ENCODE measurements around the gene HHIPL2.

DNA sequence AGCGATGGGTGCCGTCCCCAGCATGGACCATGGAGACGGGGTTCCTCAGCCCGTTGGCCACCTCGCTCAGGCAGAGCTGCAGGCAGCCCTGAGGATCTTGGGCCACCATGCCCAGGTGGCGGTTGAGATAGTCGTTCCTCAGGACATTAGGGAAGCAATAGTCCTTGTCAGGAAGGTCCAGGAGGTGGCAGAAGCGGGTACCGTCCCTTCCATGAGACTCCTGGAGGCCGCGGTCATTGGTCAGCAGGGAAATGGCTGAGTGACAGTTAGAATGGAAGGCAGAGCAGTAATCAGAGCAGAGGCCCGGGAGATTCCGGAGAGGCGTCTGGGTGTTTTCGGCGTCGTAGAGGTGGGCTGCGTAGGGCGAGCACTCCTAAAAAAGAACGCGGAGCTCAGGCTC, 4.1 kb downstream of the HHIPL2 start:
- TF ChIP-seq, protein P1, sequence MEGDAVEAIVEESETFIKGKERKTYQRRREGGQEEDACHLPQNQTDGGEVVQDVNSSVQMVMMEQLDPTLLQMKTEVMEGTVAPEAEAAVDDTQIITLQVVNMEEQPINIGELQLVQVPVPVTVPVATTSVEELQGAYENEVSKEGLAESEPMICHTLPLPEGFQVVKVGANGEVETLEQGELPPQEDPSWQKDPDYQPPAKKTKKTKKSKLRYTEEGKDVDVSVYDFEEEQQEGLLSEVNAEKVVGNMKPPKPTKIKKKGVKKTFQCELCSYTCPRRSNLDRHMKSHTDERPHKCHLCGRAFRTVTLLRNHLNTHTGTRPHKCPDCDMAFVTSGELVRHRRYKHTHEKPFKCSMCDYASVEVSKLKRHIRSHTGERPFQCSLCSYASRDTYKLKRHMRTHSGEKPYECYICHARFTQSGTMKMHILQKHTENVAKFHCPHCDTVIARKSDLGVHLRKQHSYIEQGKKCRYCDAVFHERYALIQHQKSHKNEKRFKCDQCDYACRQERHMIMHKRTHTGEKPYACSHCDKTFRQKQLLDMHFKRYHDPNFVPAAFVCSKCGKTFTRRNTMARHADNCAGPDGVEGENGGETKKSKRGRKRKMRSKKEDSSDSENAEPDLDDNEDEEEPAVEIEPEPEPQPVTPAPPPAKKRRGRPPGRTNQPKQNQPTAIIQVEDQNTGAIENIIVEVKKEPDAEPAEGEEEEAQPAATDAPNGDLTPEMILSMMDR (IDR thresholded peaks at IDR 0.05; ENCODE audit: low read length): no peak
- TF ChIP-seq EZH2 (IDR thresholded peaks at IDR 0.05; ENCODE audit: borderline replicate concordance, low read length): no peak

All from OCI-LY1 (cell line).